DOHH2 (cell line): ENCODE measurements around the gene MTCH1.

Source experiments
- H3F3A ChIP-seq: fragments of 200-600 bp; sonication (generic), shearing (Covaris generic); 2 replicates; pipeline ENCODE4 v1.6.0; 2016; ENCODE audit warnings: antibody characterized with exemption, mild to moderate bottlenecking; ENCODE audit not compliant: control insufficient read depth, insufficient read depth
- H3K27ac ChIP-seq: fragments of 200-600 bp; sonication (generic); 2 replicates; pipeline ENCODE4 v1.5.1; 2014; ENCODE audit warnings: low read depth, mild to moderate bottlenecking, low read length, moderate library complexity
- H3K27me3 ChIP-seq: fragments of 200-600 bp; sonication (generic); 2 replicates; pipeline ENCODE4 v1.6.1; 2014; ENCODE audit warnings: mild to moderate bottlenecking, low read length, mixed read lengths; ENCODE audit not compliant: control insufficient read depth
- H3K36me3 ChIP-seq: fragments of 200-600 bp; sonication (generic); 2 replicates; pipeline ENCODE4 v1.6.1; 2014; ENCODE audit warnings: mild to moderate bottlenecking, low read length, moderate library complexity, mixed read lengths; ENCODE audit not compliant: control insufficient read depth
- H3K4me1 ChIP-seq: fragments of 200-600 bp; sonication (generic); 2 replicates; pipeline ENCODE4 v1.6.1; 2014; ENCODE audit warnings: mild to moderate bottlenecking, low read length, mixed read lengths; ENCODE audit not compliant: control insufficient read depth
- H3K4me2 ChIP-seq: fragments of 200-600 bp; sonication (generic); 2 replicates; pipeline ENCODE4 v1.6.0; 2014; ENCODE audit warnings: mild to moderate bottlenecking, low read length, moderate library complexity
- H3K4me3 ChIP-seq: fragments of 200-600 bp; sonication (generic); 2 replicates; pipeline ENCODE4 v1.5.1; 2014; ENCODE audit warnings: mild to moderate bottlenecking, low read length, mixed read lengths
- H3K79me2 ChIP-seq: fragments of 200-600 bp; sonication (generic); 2 replicates; pipeline ENCODE4 v1.6.1; 2014; ENCODE audit warnings: mild to moderate bottlenecking, low read length, mixed read lengths; ENCODE audit not compliant: control insufficient read depth
- H3K9me2 ChIP-seq: fragments of 200-600 bp; sonication (generic); replicated peaks from 2 replicates; pipeline ENCODE4 v1.6.1; 2014; ENCODE audit warnings: mild to moderate bottlenecking, low read length, mixed read lengths; ENCODE audit not compliant: control insufficient read depth
- H3K9me3 ChIP-seq: fragments of 200-600 bp; sonication (generic); 2 replicates; pipeline ENCODE4 v1.6.1; 2014; ENCODE audit warnings: antibody characterized with exemption, low read length, mixed read lengths; ENCODE audit not compliant: control insufficient read depth, insufficient read depth
- H4K20me1 ChIP-seq: fragments of 200-600 bp; sonication (generic); 2 replicates; pipeline ENCODE4 v1.6.0; 2014; ENCODE audit warnings: low read depth, mild to moderate bottlenecking, antibody characterized with exemption, low read length, moderate library complexity; ENCODE audit not compliant: control insufficient read depth, insufficient read depth
- EZH2phosphoT487 ChIP-seq: fragments of 200-600 bp; sonication (generic); IDR thresholded peaks from 2 replicates; pipeline ENCODE4 v1.6.1; 2017; ENCODE audit warnings: borderline replicate concordance, mild to moderate bottlenecking, antibody characterized with exemption, low read length, moderate library complexity, mixed read lengths
- TF ChIP-seq, protein P1 (sequence below): fragments of 200-600 bp; sonication (generic); IDR thresholded peaks from one replicate; pipeline ENCODE4 v1.5.1; 2014; ENCODE audit warnings: antibody characterized with exemption, mild to moderate bottlenecking, low read depth, low read length; ENCODE audit not compliant: poor library complexity, severe bottlenecking

Gene MTCH1

DNA sequence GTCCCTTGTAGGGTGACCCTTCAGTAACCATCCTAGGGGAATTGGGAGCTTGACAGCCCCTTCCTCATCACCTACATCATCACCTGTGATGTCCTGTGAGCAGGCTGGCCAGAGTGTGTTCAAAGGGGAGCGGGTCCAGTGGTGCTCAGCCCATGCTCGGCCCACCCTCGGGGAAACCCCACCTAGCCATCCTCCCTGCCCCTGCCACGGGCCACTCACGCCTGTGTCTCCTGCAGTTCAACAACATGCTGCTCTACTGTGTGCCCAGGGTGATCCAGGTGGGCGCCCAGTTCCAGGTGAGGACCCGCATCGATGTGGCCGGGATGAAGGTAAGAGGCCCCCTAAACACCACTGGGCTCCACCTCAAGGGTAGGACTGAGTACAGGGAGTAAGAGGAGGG is 29.5 kb upstream of the MTCH1 start:
- Histone ChIP-seq H3K27me3 (no peaks in the 10 kb centered on the region), H3K9me3 (no peaks in the 10 kb centered on the region), H3K27ac (no peak overlapping the region), H3K36me3 (no peaks in the 10 kb centered on the region), H3K4me3 (no peak overlapping the region), H3K4me2 (no peak overlapping the region), H3K9me2 (no peaks in the 10 kb centered on the region), H3K79me2 (no peaks in the 10 kb centered on the region), H4K20me1 (no peaks in the 10 kb centered on the region), H3K4me1 (peaks cover 12% of the 10 kb centered on the region), H3F3A (no peaks in the 10 kb centered on the region)
- TF ChIP-seq, protein P1, sequence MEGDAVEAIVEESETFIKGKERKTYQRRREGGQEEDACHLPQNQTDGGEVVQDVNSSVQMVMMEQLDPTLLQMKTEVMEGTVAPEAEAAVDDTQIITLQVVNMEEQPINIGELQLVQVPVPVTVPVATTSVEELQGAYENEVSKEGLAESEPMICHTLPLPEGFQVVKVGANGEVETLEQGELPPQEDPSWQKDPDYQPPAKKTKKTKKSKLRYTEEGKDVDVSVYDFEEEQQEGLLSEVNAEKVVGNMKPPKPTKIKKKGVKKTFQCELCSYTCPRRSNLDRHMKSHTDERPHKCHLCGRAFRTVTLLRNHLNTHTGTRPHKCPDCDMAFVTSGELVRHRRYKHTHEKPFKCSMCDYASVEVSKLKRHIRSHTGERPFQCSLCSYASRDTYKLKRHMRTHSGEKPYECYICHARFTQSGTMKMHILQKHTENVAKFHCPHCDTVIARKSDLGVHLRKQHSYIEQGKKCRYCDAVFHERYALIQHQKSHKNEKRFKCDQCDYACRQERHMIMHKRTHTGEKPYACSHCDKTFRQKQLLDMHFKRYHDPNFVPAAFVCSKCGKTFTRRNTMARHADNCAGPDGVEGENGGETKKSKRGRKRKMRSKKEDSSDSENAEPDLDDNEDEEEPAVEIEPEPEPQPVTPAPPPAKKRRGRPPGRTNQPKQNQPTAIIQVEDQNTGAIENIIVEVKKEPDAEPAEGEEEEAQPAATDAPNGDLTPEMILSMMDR = no peak
- TF ChIP-seq EZH2phosphoT487 = no peak

GRCh38 chr6:37014667-37015066 is 28.7 kb upstream of the MTCH1 start:
- Histone ChIP-seq H3K9me2 (no peaks in the 10 kb centered on the region), H3K4me2 (no peak overlapping the region), H3K4me1 (peaks cover 12% of the 10 kb centered on the region), H3K27me3 (no peaks in the 10 kb centered on the region), H4K20me1 (no peaks in the 10 kb centered on the region), H3K9me3 (no peaks in the 10 kb centered on the region), H3K79me2 (no peaks in the 10 kb centered on the region), H3K4me3 (no peak overlapping the region), H3K36me3 (no peaks in the 10 kb centered on the region), H3F3A (no peaks in the 10 kb centered on the region), H3K27ac (no peak overlapping the region)
- TF ChIP-seq, protein P1 = no peak
- no peak for TF ChIP-seq EZH2phosphoT487

DNA sequence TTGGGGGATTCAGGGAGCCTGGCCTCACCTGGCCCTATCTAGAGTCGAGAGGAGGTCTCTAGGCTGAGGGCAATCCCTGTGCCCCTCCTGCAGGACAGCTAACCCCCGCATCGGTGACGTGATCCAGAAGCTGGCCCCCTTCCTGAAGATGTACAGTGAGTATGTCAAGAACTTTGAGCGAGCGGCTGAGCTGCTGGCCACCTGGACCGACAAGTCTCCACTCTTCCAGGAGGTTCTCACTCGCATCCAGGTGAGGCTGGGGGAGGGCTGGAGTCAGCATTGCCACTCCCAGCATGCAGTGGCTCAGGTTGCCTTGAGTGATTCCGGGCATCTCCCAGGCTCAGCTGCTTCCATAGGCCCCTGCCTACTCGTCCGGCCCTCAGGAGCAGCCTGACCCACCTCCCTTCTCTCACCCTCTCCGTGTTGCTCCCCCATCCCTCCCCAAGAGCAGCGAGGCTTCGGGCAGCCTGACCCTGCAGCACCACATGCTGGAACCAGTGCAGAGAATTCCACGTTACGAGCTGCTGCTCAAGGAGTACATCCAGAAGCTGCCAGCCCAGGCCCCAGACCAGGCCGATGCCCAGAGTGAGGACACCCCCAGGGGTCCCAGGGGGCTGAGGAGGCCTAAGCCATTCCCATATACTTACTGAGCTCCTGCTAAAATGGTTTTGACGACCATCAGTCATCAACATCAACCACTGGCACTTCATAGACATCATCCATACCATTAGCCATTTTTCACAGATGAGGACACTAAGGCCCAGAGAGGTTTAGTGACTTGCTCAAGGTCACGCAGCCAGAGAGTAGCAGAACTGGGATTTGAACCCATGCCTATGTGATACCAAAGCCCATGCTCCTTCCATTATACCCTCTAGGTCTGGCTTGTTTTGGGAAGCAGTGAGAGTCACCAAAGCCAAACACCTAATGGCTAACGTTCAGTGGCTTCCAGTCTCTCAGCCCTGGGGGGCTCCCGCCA is 27.8 kb upstream of the MTCH1 start:
- no peaks in the 10 kb centered on the region for H3F3A ChIP-seq
- H3K79me2 ChIP-seq = no peaks in the 10 kb centered on the region
- H3K27ac ChIP-seq = no peak overlapping the region
- no peak overlapping the region for H3K4me3 ChIP-seq
- no peaks in the 10 kb centered on the region for H3K27me3 ChIP-seq
- no peaks in the 10 kb centered on the region for H4K20me1 ChIP-seq
- H3K4me2 ChIP-seq = no peak overlapping the region
- TF ChIP-seq, protein P1 = no peak
- TF ChIP-seq EZH2phosphoT487 = no peak
- H3K9me3 ChIP-seq = no peaks in the 10 kb centered on the region
- no peaks in the 10 kb centered on the region for H3K36me3 ChIP-seq
- H3K9me2 ChIP-seq = no peaks in the 10 kb centered on the region
- H3K4me1 ChIP-seq = peaks cover 10% of the 10 kb centered on the region
